ENCODE results near the gene SLC36A2.

The SLC36A2 gene

GRCh38 chr5:151303666-151304065 lies 43.7 kb downstream of the SLC36A2 start, which contains the start of gene SLC36A3:
TSS of gene SLC36A3 (minus strand) at chr5:151303766. CDS start at chr5:151303354, 412 bp downstream.
- H3K4me3 ChIP-seq (replicated peaks; ENCODE audit: low read depth, low read length), result no peak within 1 kb of the TSS
- TF ChIP-seq CTCF (IDR thresholded peaks at IDR 0.05; ENCODE audit: low read depth, low read length, missing control alignments), result no peak
- DNase-seq (ENCODE audit: extremely low read depth, low read depth), result no peak

- DNase-seq (ENCODE audit: extremely low read depth, low read depth), result no peak
- no peak overlapping the region for H3K4me3 ChIP-seq (replicated peaks; ENCODE audit: low read depth, low read length)
- TF ChIP-seq CTCF (IDR thresholded peaks at IDR 0.05; ENCODE audit: low read depth, low read length, missing control alignments), result peak; percentile 36
Measured at GRCh38 chr5:151298063-151298855, 49.1 kb downstream of the SLC36A2 start.

- no peak for TF ChIP-seq CTCF (IDR thresholded peaks at IDR 0.05; ENCODE audit: low read depth, low read length, missing control alignments)
- DNase-seq (ENCODE audit: extremely low read depth, low read depth), result no peak
- H3K4me3 ChIP-seq (replicated peaks; ENCODE audit: low read depth, low read length), result no peak overlapping the region
Measured at GRCh38 chr5:151296974-151297373, 50.4 kb downstream of the SLC36A2 start.

GRCh38 chr5:151296478-151296830 lies 50.9 kb downstream of the SLC36A2 start:
- DNase-seq (ENCODE audit: extremely low read depth, low read depth), result no peak
- H3K4me3 ChIP-seq (replicated peaks; ENCODE audit: low read depth, low read length), result no peak overlapping the region
- TF ChIP-seq CTCF (IDR thresholded peaks at IDR 0.05; ENCODE audit: low read depth, low read length, missing control alignments), result no peak

GRCh38 chr5:151295791-151296477 lies 51.4 kb downstream of the SLC36A2 start:
- no peak for DNase-seq (ENCODE audit: extremely low read depth, low read depth)
- TF ChIP-seq CTCF (IDR thresholded peaks at IDR 0.05; ENCODE audit: low read depth, low read length, missing control alignments), result no peak
- no peak overlapping the region for H3K4me3 ChIP-seq (replicated peaks; ENCODE audit: low read depth, low read length)

- DNase-seq (ENCODE audit: extremely low read depth, low read depth), result no peak
- no peak overlapping the region for H3K4me3 ChIP-seq (replicated peaks; ENCODE audit: low read depth, low read length)
- TF ChIP-seq CTCF (IDR thresholded peaks at IDR 0.05; ENCODE audit: low read depth, low read length, missing control alignments), result no peak
Measured at GRCh38 chr5:151295138-151295537, 52.2 kb downstream of the SLC36A2 start.

Data from HFF-Myc (cell line).